Panc1 (cell line): ENCODE results near the gene FHIT.

ENCODE experiments used
- CTCF ChIP-seq: fragments of 450-650 bp; IDR thresholded peaks from 2 replicates; pipeline ENCODE4 v1.5.1; 2017; ENCODE audit warnings: mild to moderate bottlenecking
- SIN3A ChIP-seq: IDR thresholded peaks from 2 replicates; pipeline ENCODE4 v1.6.1; 2012; ENCODE audit warnings: low read depth, mild to moderate bottlenecking, low read length, moderate library complexity, borderline replicate concordance; ENCODE audit not compliant: insufficient read depth

DNA sequence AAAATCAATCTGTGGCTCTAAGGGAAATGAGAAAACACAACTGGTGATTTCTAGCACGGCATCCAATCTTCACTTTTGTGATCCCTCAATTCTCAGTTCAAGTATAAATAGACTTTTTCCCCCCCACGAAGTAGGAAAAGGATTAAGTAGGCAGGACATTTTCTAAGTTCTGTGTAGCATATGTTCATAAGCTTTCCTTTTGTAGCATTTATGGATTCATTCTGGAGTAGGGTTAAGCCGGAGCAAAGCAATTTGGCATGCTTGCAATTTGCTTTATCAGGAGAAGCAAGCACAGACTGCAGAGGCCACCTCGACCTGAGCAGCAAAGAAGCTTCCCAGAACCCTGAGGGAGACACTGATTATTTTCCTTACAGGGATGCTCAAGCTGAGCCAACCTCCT is 66.3 kb downstream of the FHIT start:
- no peak for TF ChIP-seq CTCF
- TF ChIP-seq SIN3A, result no peak
